GM23338 (cell line): Measurements from ENCODE around the gene OTUD5. TPM values are rescaled to one million over a fixed set of nuclear protein-coding genes. Genes with fewer than 3 reads are reported as not detected.

ENCODE experiments used
- ATAC-seq: fragments of 200-7000 bp; cut with Tn5 transposase; 3 replicates; pipeline ENCODE4 v1.9.1; 2020
- DNase-seq: peaks from one replicate; pipeline ENCODE4 v3.0.0-alpha.2; 2015; ENCODE audit warnings: low spot score
- H2AFZ ChIP-seq: fragments of 200-600 bp; sonication (generic); 2 replicates; pipeline ENCODE4 v1.8.0; 2016; ENCODE audit warnings: antibody characterized with exemption, mild to moderate bottlenecking, moderate library complexity
- H3F3A ChIP-seq: fragments of 200-600 bp; sonication (generic); replicated peaks from 2 replicates; pipeline ENCODE4 v1.8.0; 2017; ENCODE audit warnings: antibody characterized with exemption, mixed run types, low read depth
- H3K27ac ChIP-seq: fragments of 200-600 bp; sonication (generic); 2 replicates; pipeline ENCODE4 v1.6.1; 2016; ENCODE audit warnings: low read depth
- H3K27me3 ChIP-seq: fragments of 200-600 bp; sonication (generic); 2 replicates; pipeline ENCODE4 v1.8.0; 2016; ENCODE audit warnings: mild to moderate bottlenecking, mixed run types, moderate library complexity; ENCODE audit not compliant: insufficient read depth
- H3K36me3 ChIP-seq: fragments of 200-600 bp; sonication (generic); 2 replicates; pipeline ENCODE4 v1.8.0; 2016; ENCODE audit warnings: mild to moderate bottlenecking; ENCODE audit not compliant: insufficient read depth
- H3K4me1 ChIP-seq: fragments of 200-600 bp; sonication (generic); 2 replicates; pipeline ENCODE4 v1.8.0; 2016; ENCODE audit warnings: mild to moderate bottlenecking, moderate library complexity; ENCODE audit not compliant: insufficient read depth
- H3K4me2 ChIP-seq: fragments of 200-600 bp; sonication (generic); 2 replicates; pipeline ENCODE4 v1.7.1; 2017; ENCODE audit warnings: mixed run types
- H3K4me3 ChIP-seq: fragments of 200-600 bp; sonication (generic); 2 replicates; pipeline ENCODE4 v1.6.1; 2016; ENCODE audit warnings: mixed run types
- H3K79me2 ChIP-seq: fragments of 200-600 bp; sonication (generic); replicated peaks from 2 replicates; pipeline ENCODE4 v1.8.0; 2017; ENCODE audit warnings: mild to moderate bottlenecking; ENCODE audit not compliant: insufficient read depth
- H3K9me2 ChIP-seq: fragments of 200-600 bp; sonication (generic); 2 replicates; pipeline ENCODE4 v1.8.0; 2017; ENCODE audit not compliant: insufficient read depth
- H4K20me1 ChIP-seq: fragments of 200-600 bp; sonication (generic); replicated peaks from 2 replicates; pipeline ENCODE4 v1.8.0; 2017; ENCODE audit warnings: mild to moderate bottlenecking; ENCODE audit not compliant: insufficient read depth
- H3K27ac Mint-ChIP-seq: 2 replicates; pipeline ENCODE4 v1.8.0; 2020; ENCODE audit warnings: inconsistent platforms, mild to moderate bottlenecking, moderate library complexity, mixed read lengths
- H3K27me3 Mint-ChIP-seq: 3 replicates; pipeline ENCODE4 v1.8.0; 2022; ENCODE audit warnings: low read depth, mild to moderate bottlenecking, moderate library complexity, mixed read lengths, inconsistent platforms; ENCODE audit not compliant: insufficient read depth, poor library complexity
- H3K36me3 Mint-ChIP-seq: 3 replicates; pipeline ENCODE4 v1.8.0; 2021; ENCODE audit warnings: low read depth, mild to moderate bottlenecking, inconsistent platforms, moderate library complexity, mixed read lengths
- H3K4me1 Mint-ChIP-seq: 3 replicates; pipeline ENCODE4 v1.8.0; 2020; ENCODE audit warnings: mild to moderate bottlenecking, inconsistent platforms, mixed read lengths
- H3K4me3 Mint-ChIP-seq: 3 replicates; pipeline ENCODE4 v1.8.0; 2021; ENCODE audit warnings: moderate library complexity, mild to moderate bottlenecking, inconsistent platforms, mixed read lengths
- H3K9me3 Mint-ChIP-seq: 3 replicates; pipeline ENCODE4 v1.8.0; 2020; ENCODE audit warnings: moderate library complexity, mild to moderate bottlenecking, inconsistent platforms, mixed read lengths
- CREB1 ChIP-seq: fragments of 250-450 bp; sonication (Bioruptor Pico); IDR thresholded peaks from 2 replicates; pipeline ENCODE4 v1.5.0; 2020; ENCODE audit warnings: low read depth, mild to moderate bottlenecking, moderate library complexity
- EZH2 ChIP-seq: fragments of 200-600 bp; sonication (generic); IDR thresholded peaks from one replicate; pipeline ENCODE4 v1.8.0; 2017; ENCODE audit warnings: antibody characterized with exemption, mild to moderate bottlenecking, low read depth; ENCODE audit not compliant: unreplicated experiment
- NANOG ChIP-seq: IDR thresholded peaks from 2 replicates; pipeline ENCODE4 v1.6.1; 2016; ENCODE audit warnings: antibody characterized with exemption, borderline replicate concordance
- POLR2AphosphoS5 ChIP-seq: IDR thresholded peaks from 2 replicates; pipeline ENCODE4 v1.6.1; 2016; ENCODE audit warnings: antibody characterized with exemption, low read depth
- ZNF331 ChIP-seq: fragments of 250-450 bp; sonication (Bioruptor Pico); IDR thresholded peaks from 2 replicates; pipeline ENCODE4 v1.5.0; 2020; ENCODE audit warnings: low read depth, mild to moderate bottlenecking, moderate library complexity
- polyA plus RNA-seq: library from polyadenylated mRNA; unstranded; fragments of >200 nt; fragmentation: Nextera tagmentation; extraction: Ambion mirVana; gene quantifications from 2 replicates; pipeline ENCODE4 v1.2.1, GENCODE V29; 2016
- total RNA-seq: library from RNA; depleted of rRNA; stranded (reverse); fragments of >200 nt; shearing (Covaris generic); gene quantifications from 2 replicates; pipeline ENCODE4 v1.2.3, GENCODE V29; 2014
- TF ChIP-seq, protein P1 (sequence below): IDR thresholded peaks from one replicate; pipeline ENCODE4 v1.6.1; 2018; ENCODE audit warnings: antibody characterized with exemption; ENCODE audit not compliant: unreplicated experiment
- TF ChIP-seq, protein P2 (sequence below), 2 experiments: fragments of 200-600 bp in 1 of 2; sonication (generic) in 1 of 2; conservative IDR thresholded peaks; 2 replicates each; pipeline versions ENCODE4 v1.5.1 to v1.6.1; 2016 to 2017; ENCODE audit warnings: antibody characterized with exemption in 2 of 2, low read depth in 2 of 2, mild to moderate bottlenecking in 2 of 2, moderate library complexity in 1 of 2
- TF ChIP-seq, protein P3 (sequence below): IDR thresholded peaks from 2 replicates; pipeline ENCODE4 v1.6.1; 2016; ENCODE audit warnings: antibody characterized with exemption

Gene OTUD5
- total and polyA plus RNA-seq, 2 experiments from 2014 or later: 23.5 to 56.5 TPM

DNA sequence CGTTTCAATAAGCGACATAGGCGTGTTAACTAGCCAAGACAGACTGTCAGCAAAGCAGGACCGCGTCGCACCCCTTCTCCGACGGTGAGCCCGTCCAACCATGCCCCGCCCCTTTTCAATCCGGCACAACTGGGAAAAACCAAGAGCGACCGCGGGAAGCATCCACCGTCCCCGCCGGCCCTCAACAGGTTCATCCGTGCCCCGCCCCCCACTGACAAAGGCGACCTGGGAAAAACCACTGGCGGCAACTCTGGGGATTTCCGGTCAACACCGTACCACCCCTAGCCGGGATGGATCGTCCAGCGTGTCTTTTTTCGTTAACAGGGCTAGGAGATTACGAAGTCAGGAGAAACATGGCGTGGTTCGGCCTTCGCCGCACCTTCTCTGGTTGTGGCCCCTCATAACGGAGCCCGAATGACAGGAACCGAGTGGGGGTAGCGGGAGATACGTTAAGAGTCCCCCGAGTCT is 60.2 kb downstream of the OTUD5 start:
- no peaks in the 10 kb centered on the region for H4K20me1 ChIP-seq
- peak overlapping the region; percentile 93 for H3K4me2 ChIP-seq
- H3K9me3 Mint-ChIP-seq: no peaks in the 10 kb centered on the region
- no peaks in the 10 kb centered on the region; the same call in 1 of the 2 replicates for H3K4me1 ChIP-seq
- H3K9me2 ChIP-seq: no peaks in the 10 kb centered on the region
- TF ChIP-seq, protein P1, sequence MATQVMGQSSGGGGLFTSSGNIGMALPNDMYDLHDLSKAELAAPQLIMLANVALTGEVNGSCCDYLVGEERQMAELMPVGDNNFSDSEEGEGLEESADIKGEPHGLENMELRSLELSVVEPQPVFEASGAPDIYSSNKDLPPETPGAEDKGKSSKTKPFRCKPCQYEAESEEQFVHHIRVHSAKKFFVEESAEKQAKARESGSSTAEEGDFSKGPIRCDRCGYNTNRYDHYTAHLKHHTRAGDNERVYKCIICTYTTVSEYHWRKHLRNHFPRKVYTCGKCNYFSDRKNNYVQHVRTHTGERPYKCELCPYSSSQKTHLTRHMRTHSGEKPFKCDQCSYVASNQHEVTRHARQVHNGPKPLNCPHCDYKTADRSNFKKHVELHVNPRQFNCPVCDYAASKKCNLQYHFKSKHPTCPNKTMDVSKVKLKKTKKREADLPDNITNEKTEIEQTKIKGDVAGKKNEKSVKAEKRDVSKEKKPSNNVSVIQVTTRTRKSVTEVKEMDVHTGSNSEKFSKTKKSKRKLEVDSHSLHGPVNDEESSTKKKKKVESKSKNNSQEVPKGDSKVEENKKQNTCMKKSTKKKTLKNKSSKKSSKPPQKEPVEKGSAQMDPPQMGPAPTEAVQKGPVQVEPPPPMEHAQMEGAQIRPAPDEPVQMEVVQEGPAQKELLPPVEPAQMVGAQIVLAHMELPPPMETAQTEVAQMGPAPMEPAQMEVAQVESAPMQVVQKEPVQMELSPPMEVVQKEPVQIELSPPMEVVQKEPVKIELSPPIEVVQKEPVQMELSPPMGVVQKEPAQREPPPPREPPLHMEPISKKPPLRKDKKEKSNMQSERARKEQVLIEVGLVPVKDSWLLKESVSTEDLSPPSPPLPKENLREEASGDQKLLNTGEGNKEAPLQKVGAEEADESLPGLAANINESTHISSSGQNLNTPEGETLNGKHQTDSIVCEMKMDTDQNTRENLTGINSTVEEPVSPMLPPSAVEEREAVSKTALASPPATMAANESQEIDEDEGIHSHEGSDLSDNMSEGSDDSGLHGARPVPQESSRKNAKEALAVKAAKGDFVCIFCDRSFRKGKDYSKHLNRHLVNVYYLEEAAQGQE: no peak
- TF ChIP-seq NANOG (no peak), EZH2 (no peak), CREB1 (no peak), ZNF331 (CRISPR knock-in tag) (no peak)
- peak overlapping the region; percentile 83 for H3K4me3 ChIP-seq
- no peaks in the 10 kb centered on the region for H3K27me3 Mint-ChIP-seq
- peaks cover 41% of the 10 kb centered on the region for H3K79me2 ChIP-seq
- H3K36me3 ChIP-seq: no peaks in the 10 kb centered on the region; the same call in 1 of the 2 replicates
- H3K4me3 Mint-ChIP-seq: peak overlapping the region; percentile 88
- no peaks in the 10 kb centered on the region for H3F3A ChIP-seq
- no peaks in the 10 kb centered on the region; the same call in 2 of the 3 replicates for H3K4me1 Mint-ChIP-seq
- H3K27ac Mint-ChIP-seq: peak overlapping the region; percentile 97
- 0 out of 2 replicates have a peak overlapping the region, but pooled peaks have one; percentile 52 for H2AFZ ChIP-seq
- DNase-seq: peak; percentile 93
- no peaks in the 10 kb centered on the region for H3K27me3 ChIP-seq
- peaks cover 37% of the 10 kb centered on the region for H3K36me3 Mint-ChIP-seq
- peak; percentile 65 for ATAC-seq
- peak overlapping the region; percentile 97 for H3K27ac ChIP-seq

DNA sequence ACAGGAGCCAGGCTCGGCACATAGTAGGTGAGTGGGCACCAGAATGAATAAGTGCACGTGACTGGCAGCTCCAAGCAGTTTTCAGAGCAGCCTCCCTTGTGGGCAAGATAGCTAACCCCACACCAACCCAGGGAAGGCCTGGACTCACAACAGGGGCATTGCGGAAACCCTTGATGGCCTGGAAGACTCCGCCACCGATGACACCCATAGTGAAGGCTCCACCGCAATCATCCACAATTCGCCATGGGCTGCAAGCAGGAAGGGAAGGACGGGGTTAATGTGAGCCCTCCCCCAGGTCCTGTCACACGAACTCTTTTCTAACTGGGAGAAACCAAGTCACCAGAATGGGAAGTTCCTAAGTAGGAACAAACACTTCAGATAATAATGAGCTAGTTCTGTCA is 60.8 kb downstream of the OTUD5 start:
- Mint-ChIP-seq H3K27ac (peak overlapping the region; percentile 97), H3K27me3 (no peaks in the 10 kb centered on the region), H3K36me3 (peaks cover 36% of the 10 kb centered on the region), H3K4me1 (no peaks in the 10 kb centered on the region; the same call in 2 of the 3 replicates), H3K4me3 (peak overlapping the region; percentile 88), H3K9me3 (no peaks in the 10 kb centered on the region)
- no peaks in the 10 kb centered on the region for H3K9me2 ChIP-seq
- ATAC-seq: peak; percentile 6
- H3K4me1 ChIP-seq: no peaks in the 10 kb centered on the region; the same call in 1 of the 2 replicates
- no peaks in the 10 kb centered on the region for H4K20me1 ChIP-seq
- H3K27me3 ChIP-seq: no peaks in the 10 kb centered on the region
- no peak overlapping the region for H2AFZ ChIP-seq
- 0 out of 2 replicates have a peak overlapping the region, but pooled peaks have one; percentile 97 for H3K27ac ChIP-seq
- peaks cover 41% of the 10 kb centered on the region for H3K79me2 ChIP-seq
- peak overlapping the region; percentile 83 for H3K4me3 ChIP-seq
- H3K36me3 ChIP-seq: no peaks in the 10 kb centered on the region; the same call in 1 of the 2 replicates
- peak overlapping the region; percentile 93 for H3K4me2 ChIP-seq
- TF ChIP-seq ZNF331 (CRISPR knock-in tag): no peak
- TF ChIP-seq POLR2AphosphoS5: no peak
- no peak for TF ChIP-seq NANOG
- TF ChIP-seq, protein P2, sequence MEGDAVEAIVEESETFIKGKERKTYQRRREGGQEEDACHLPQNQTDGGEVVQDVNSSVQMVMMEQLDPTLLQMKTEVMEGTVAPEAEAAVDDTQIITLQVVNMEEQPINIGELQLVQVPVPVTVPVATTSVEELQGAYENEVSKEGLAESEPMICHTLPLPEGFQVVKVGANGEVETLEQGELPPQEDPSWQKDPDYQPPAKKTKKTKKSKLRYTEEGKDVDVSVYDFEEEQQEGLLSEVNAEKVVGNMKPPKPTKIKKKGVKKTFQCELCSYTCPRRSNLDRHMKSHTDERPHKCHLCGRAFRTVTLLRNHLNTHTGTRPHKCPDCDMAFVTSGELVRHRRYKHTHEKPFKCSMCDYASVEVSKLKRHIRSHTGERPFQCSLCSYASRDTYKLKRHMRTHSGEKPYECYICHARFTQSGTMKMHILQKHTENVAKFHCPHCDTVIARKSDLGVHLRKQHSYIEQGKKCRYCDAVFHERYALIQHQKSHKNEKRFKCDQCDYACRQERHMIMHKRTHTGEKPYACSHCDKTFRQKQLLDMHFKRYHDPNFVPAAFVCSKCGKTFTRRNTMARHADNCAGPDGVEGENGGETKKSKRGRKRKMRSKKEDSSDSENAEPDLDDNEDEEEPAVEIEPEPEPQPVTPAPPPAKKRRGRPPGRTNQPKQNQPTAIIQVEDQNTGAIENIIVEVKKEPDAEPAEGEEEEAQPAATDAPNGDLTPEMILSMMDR (conservative IDR thresholded peaks at IDR 0.05; ENCODE audit: low read depth in 2 of 2): no peak
- TF ChIP-seq, protein P3, sequence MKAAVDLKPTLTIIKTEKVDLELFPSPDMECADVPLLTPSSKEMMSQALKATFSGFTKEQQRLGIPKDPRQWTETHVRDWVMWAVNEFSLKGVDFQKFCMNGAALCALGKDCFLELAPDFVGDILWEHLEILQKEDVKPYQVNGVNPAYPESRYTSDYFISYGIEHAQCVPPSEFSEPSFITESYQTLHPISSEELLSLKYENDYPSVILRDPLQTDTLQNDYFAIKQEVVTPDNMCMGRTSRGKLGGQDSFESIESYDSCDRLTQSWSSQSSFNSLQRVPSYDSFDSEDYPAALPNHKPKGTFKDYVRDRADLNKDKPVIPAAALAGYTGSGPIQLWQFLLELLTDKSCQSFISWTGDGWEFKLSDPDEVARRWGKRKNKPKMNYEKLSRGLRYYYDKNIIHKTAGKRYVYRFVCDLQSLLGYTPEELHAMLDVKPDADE: no peak
- no peak for TF ChIP-seq CREB1
- no peaks in the 10 kb centered on the region for H3F3A ChIP-seq
- peak; percentile 30 for DNase-seq
